MM.1S (cell line): Measurements from ENCODE around the gene DHRS2.

Source experiments
- DNase-seq: peaks from one replicate; pipeline ENCODE4 v3.0.0-alpha.2; 2015
- H2AFZ ChIP-seq: fragments of 300-600 bp; sonication (generic); 2 replicates; pipeline ENCODE4 v1.6.0; 2016; ENCODE audit warnings: antibody characterized with exemption, low read length
- H3F3A ChIP-seq: fragments of 300-600 bp; sonication (generic); 2 replicates; pipeline ENCODE4 v1.6.1; 2016; ENCODE audit warnings: mild to moderate bottlenecking, antibody characterized with exemption, low read length, moderate library complexity, mixed read lengths; ENCODE audit not compliant: insufficient read depth
- H3K27ac ChIP-seq: fragments of 300-600 bp; sonication (generic); 2 replicates; pipeline ENCODE4 v1.5.1; 2016; ENCODE audit warnings: mild to moderate bottlenecking, low read length
- H3K27me3 ChIP-seq: fragments of 300-600 bp; sonication (generic); replicated peaks from 2 replicates; pipeline ENCODE4 v1.6.0; 2016; ENCODE audit warnings: low read length; ENCODE audit not compliant: insufficient read depth
- H3K36me3 ChIP-seq: fragments of 300-600 bp; sonication (generic); replicated peaks from 2 replicates; pipeline ENCODE4 v1.6.1; 2016; ENCODE audit warnings: mild to moderate bottlenecking, low read length, mixed read lengths; ENCODE audit not compliant: insufficient read depth
- H3K4me1 ChIP-seq: fragments of 300-600 bp; sonication (generic); 2 replicates; pipeline ENCODE4 v1.6.1; 2016; ENCODE audit warnings: low read length, mixed read lengths
- H3K4me2 ChIP-seq: fragments of 300-600 bp; sonication (generic); 2 replicates; pipeline ENCODE4 v1.6.0; 2016; ENCODE audit warnings: low read depth, low read length
- H3K4me3 ChIP-seq: fragments of 300-600 bp; sonication (generic); 2 replicates; pipeline ENCODE4 v1.5.1; 2016; ENCODE audit warnings: low read length, mixed read lengths
- H3K79me2 ChIP-seq: fragments of 300-600 bp; sonication (generic); 2 replicates; pipeline ENCODE4 v1.6.1; 2016; ENCODE audit warnings: mixed run types, low read length, mixed read lengths
- H3K9ac ChIP-seq: fragments of 300-600 bp; sonication (generic); 2 replicates; pipeline ENCODE4 v1.6.1; 2016; ENCODE audit warnings: low read length, mixed read lengths
- H3K9me2 ChIP-seq: fragments of 300-600 bp; sonication (generic); replicated peaks from 2 replicates; pipeline ENCODE4 v1.6.1; 2016; ENCODE audit warnings: mild to moderate bottlenecking, low read length, mixed read lengths; ENCODE audit not compliant: insufficient read depth
- H3K9me3 ChIP-seq: fragments of 300-600 bp; sonication (generic); replicated peaks from 2 replicates; pipeline ENCODE4 v1.6.1; 2016; ENCODE audit warnings: mild to moderate bottlenecking, low read length, mixed read lengths; ENCODE audit not compliant: insufficient read depth
- H4K20me1 ChIP-seq: fragments of 300-600 bp; sonication (generic); 2 replicates; pipeline ENCODE4 v1.6.1; 2016; ENCODE audit warnings: mild to moderate bottlenecking, low read length, moderate library complexity, mixed read lengths; ENCODE audit not compliant: insufficient read depth
- CTCF ChIP-seq: fragments of 300-600 bp; sonication (generic); IDR thresholded peaks from 2 replicates; pipeline ENCODE4 v1.5.1; 2016; ENCODE audit warnings: antibody characterized with exemption, low read length, mixed read lengths
- EZH2 ChIP-seq: fragments of 300-600 bp; sonication (generic); optimal IDR thresholded peaks from 2 replicates; pipeline ENCODE3; 2017; ENCODE audit warnings: low read depth, mild to moderate bottlenecking, antibody characterized with exemption, low read length, mixed read lengths
- EZH2phosphoT487 ChIP-seq: fragments of 300-600 bp; sonication (generic); IDR thresholded peaks from 2 replicates; pipeline ENCODE4 v1.6.1; 2018; ENCODE audit warnings: antibody characterized with exemption, low read length

The DHRS2 gene

DNA sequence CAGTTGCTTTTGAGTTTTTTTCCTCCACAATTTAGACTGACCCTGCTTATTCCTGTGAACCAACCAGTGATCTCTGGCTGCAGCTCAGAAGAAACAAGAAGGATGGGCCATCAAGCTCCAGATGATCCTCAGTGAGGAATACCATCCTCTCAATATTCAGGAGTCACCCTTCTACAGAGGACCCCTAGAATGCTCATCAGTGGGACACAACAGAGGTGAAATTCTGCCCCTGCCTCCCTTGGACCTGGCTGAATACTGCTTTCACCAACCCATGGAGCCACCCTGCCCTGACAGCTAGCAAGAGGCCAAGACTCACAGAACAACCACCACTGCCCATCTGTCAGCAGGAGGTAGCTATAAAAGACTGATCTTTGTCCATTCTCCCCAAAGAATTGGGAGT is 9.2 kb upstream of the DHRS2 start:
- no peak overlapping the region for H3K9ac ChIP-seq
- H3K4me1 ChIP-seq = no peaks in the 10 kb centered on the region
- no peaks in the 10 kb centered on the region for H3F3A ChIP-seq
- no peak for DNase-seq
- H3K27ac ChIP-seq = no peak overlapping the region
- no peak overlapping the region for H3K4me2 ChIP-seq
- no peaks in the 10 kb centered on the region for H3K9me2 ChIP-seq
- H3K9me3 ChIP-seq = no peaks in the 10 kb centered on the region
- H3K79me2 ChIP-seq = no peaks in the 10 kb centered on the region
- TF ChIP-seq EZH2 = no peak
- TF ChIP-seq EZH2phosphoT487 = no peak
- no peak for TF ChIP-seq CTCF
- H2AFZ ChIP-seq = no peak overlapping the region
- no peaks in the 10 kb centered on the region for H3K27me3 ChIP-seq
- no peaks in the 10 kb centered on the region for H4K20me1 ChIP-seq
- no peaks in the 10 kb centered on the region for H3K36me3 ChIP-seq
- no peak overlapping the region for H3K4me3 ChIP-seq

GRCh38 chr14:23627961-23628360 is 8.2 kb upstream of the DHRS2 start:
- Histone ChIP-seq H3K4me3 (no peak overlapping the region), H3K27me3 (no peaks in the 10 kb centered on the region)
- TF ChIP-seq EZH2phosphoT487 = no peak
- no peak for TF ChIP-seq CTCF

DNA sequence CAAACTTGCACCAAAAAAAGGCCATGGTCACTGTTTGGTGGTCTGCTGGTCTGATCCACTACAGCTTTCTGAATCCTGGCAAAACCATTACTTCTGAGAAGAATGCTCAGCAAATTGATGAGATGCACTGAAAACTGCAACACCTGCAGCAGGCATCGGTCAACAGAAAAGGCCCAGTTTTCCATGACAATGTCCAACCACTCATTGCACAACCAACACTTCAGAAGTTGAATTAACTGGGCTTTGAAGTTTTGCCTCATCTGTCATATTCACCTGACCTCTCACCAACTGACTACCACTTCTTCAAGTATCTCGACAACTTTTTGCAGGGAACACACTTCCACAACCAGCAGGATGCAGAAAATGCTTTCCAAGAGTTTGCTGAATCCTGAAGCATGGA is 7.0 kb upstream of the DHRS2 start:
- no peaks in the 10 kb centered on the region for H3F3A ChIP-seq
- no peaks in the 10 kb centered on the region for H3K9me2 ChIP-seq
- no peak overlapping the region for H2AFZ ChIP-seq
- H3K4me1 ChIP-seq = no peaks in the 10 kb centered on the region
- H4K20me1 ChIP-seq = no peaks in the 10 kb centered on the region
- no peaks in the 10 kb centered on the region for H3K27me3 ChIP-seq
- DNase-seq = no peak
- H3K27ac ChIP-seq = no peak overlapping the region
- no peak overlapping the region for H3K9ac ChIP-seq
- H3K4me2 ChIP-seq = no peak overlapping the region
- H3K9me3 ChIP-seq = no peaks in the 10 kb centered on the region
- no peaks in the 10 kb centered on the region for H3K79me2 ChIP-seq
- H3K4me3 ChIP-seq = no peak overlapping the region
- H3K36me3 ChIP-seq = no peaks in the 10 kb centered on the region
- TF ChIP-seq EZH2phosphoT487 (no peak), EZH2 (no peak), CTCF (no peak)

More at GRCh38 chr14:23627961-23628360, 8.2 kb upstream of the DHRS2 start:
- Histone ChIP-seq H3K36me3 (no peaks in the 10 kb centered on the region), H2AFZ (no peak overlapping the region), H3K9me3 (no peaks in the 10 kb centered on the region), H3K4me2 (no peak overlapping the region), H3K9ac (no peak overlapping the region), H3K79me2 (no peaks in the 10 kb centered on the region), H3K4me1 (no peaks in the 10 kb centered on the region), H3F3A (no peaks in the 10 kb centered on the region), H4K20me1 (no peaks in the 10 kb centered on the region), H3K27ac (no peak overlapping the region), H3K9me2 (no peaks in the 10 kb centered on the region)
- DNase-seq = no peak
